ENCODE results near the gene MPP3. TPM values are rescaled to one million over a fixed set of nuclear protein-coding genes. Genes with fewer than 3 reads are reported as not detected.
A peak's percentile ranks its signal among the peaks of the same experiment; 100 is the strongest.

MPP3 gene
- total RNA-seq, 1 experiment from 2014 or later = 19.9 TPM

GRCh38 chr17:43880420-43880991 lies 47.6 kb upstream of the MPP3 start:
- intact Hi-C loops (cut with micrococcal nuclease; ENCODE audit: unreplicated experiment) = loop anchor here (1.0 kb wide), 1 partner anchor 28 kb away; no protein-coding TSS in a partner anchor
- H3K27me3 Mint-ChIP-seq (ENCODE audit: unreplicated experiment) = peaks cover 43% of the 10 kb centered on the region
- H3K4me1 Mint-ChIP-seq (ENCODE audit: low read depth, unreplicated experiment) = peaks cover 8% of the 10 kb centered on the region
- no TSS peak for BruUV-seq (replicated peaks)
- peak; percentile 82 for DNase-seq
- peak; percentile 96 for TF ChIP-seq CTCF (IDR thresholded peaks at IDR 0.05; ENCODE audit: unreplicated experiment)
- no peak overlapping the region for H3K27ac Mint-ChIP-seq (ENCODE audit: unreplicated experiment)
- H3K4me3 Mint-ChIP-seq (ENCODE audit: low read depth, unreplicated experiment) = no peak overlapping the region
- CTCF ChIA-PET = interaction anchor here (0.5 to 1.5 kb wide), 10 partner anchors 8 to 1148 kb away, joined by 3 to 5 read pairs (median 3); no protein-coding TSS in a partner anchor
- H3K36me3 Mint-ChIP-seq (ENCODE audit: insufficient read depth, unreplicated experiment) = no peaks in the 10 kb centered on the region
- no peaks in the 10 kb centered on the region for H3K9me3 Mint-ChIP-seq (ENCODE audit: low read depth, unreplicated experiment)

GRCh38 chr17:43879723-43880419 lies 46.9 kb upstream of the MPP3 start:
- no peak for TF ChIP-seq CTCF (IDR thresholded peaks at IDR 0.05; ENCODE audit: unreplicated experiment)
- no peaks in the 10 kb centered on the region for H3K9me3 Mint-ChIP-seq (ENCODE audit: low read depth, unreplicated experiment)
- intact Hi-C loops (cut with micrococcal nuclease; ENCODE audit: unreplicated experiment) = loop anchor here (1.0 to 10.0 kb wide), 2 partner anchors 28 to 115 kb away; no protein-coding TSS in a partner anchor
- H3K27ac Mint-ChIP-seq (ENCODE audit: unreplicated experiment) = no peak overlapping the region
- no TSS peak for BruUV-seq (replicated peaks)
- peaks cover 43% of the 10 kb centered on the region for H3K27me3 Mint-ChIP-seq (ENCODE audit: unreplicated experiment)
- peaks cover 8% of the 10 kb centered on the region for H3K4me1 Mint-ChIP-seq (ENCODE audit: low read depth, unreplicated experiment)
- CTCF ChIA-PET = interaction anchor here (0.7 to 1.7 kb wide), 9 partner anchors 11 to 289 kb away, joined by 3 to 7 read pairs (median 3); no protein-coding TSS in a partner anchor
- no peak overlapping the region for H3K4me3 Mint-ChIP-seq (ENCODE audit: low read depth, unreplicated experiment)
- DNase-seq = no peak
- H3K36me3 Mint-ChIP-seq (ENCODE audit: insufficient read depth, unreplicated experiment) = no peaks in the 10 kb centered on the region

GRCh38 chr17:43878260-43879175 lies 45.6 kb upstream of the MPP3 start:
- CTCF ChIA-PET = interaction anchor here (0.6 to 1.7 kb wide), 11 partner anchors 12 to 290 kb away, joined by 3 to 7 read pairs (median 3); no protein-coding TSS in a partner anchor
- intact Hi-C loops (cut with micrococcal nuclease; ENCODE audit: unreplicated experiment) = loop anchor here (10.0 kb wide), 1 partner anchor 116 kb away; no protein-coding TSS in a partner anchor
- peaks cover 43% of the 10 kb centered on the region for H3K27me3 Mint-ChIP-seq (ENCODE audit: unreplicated experiment)
- H3K36me3 Mint-ChIP-seq (ENCODE audit: insufficient read depth, unreplicated experiment) = no peaks in the 10 kb centered on the region
- H3K27ac Mint-ChIP-seq (ENCODE audit: unreplicated experiment) = no peak overlapping the region
- no peak overlapping the region for H3K4me3 Mint-ChIP-seq (ENCODE audit: low read depth, unreplicated experiment)
- DNase-seq = peak; percentile 93
- TF ChIP-seq CTCF (IDR thresholded peaks at IDR 0.05; ENCODE audit: unreplicated experiment) = peak; percentile 98
- no peaks in the 10 kb centered on the region for H3K9me3 Mint-ChIP-seq (ENCODE audit: low read depth, unreplicated experiment)
- no TSS peak for BruUV-seq (replicated peaks)
- peaks cover 8% of the 10 kb centered on the region for H3K4me1 Mint-ChIP-seq (ENCODE audit: low read depth, unreplicated experiment)

Data from Calu3 (cell line).